Measurements from ENCODE around the gene MYRFL.
"Not testable (repeated sequence)": the region's sequence is repeated elsewhere in the genome, so short reads cannot be mapped to it uniquely, and the experiment has no call there.

Gene MYRFL

GRCh38 chr12:69824966-69825560 lies at the start of gene MYRFL:
MYRFL (plus strand) TSS chr12:69825227; CDS start chr12:69825518, 291 bp downstream.
- no peak for DNase-seq

- DNase-seq, result no peak
Measured at GRCh38 chr12:69779928-69780327, 45.1 kb upstream of the MYRFL start.

GRCh38 chr12:69783365-69783764 lies 41.7 kb upstream of the MYRFL start:
- no peak for DNase-seq

- no peak for DNase-seq
Measured at GRCh38 chr12:69789351-69789750, 35.7 kb upstream of the MYRFL start.

GRCh38 chr12:69792533-69792932 lies 32.5 kb upstream of the MYRFL start:
- no peak for DNase-seq

- not testable (repeated sequence) for DNase-seq
Measured at GRCh38 chr12:69807101-69807897, 17.7 kb upstream of the MYRFL start.

GRCh38 chr12:69810870-69811498 lies 14.0 kb upstream of the MYRFL start:
- no peak for DNase-seq

GRCh38 chr12:69816082-69816481 lies 8.9 kb upstream of the MYRFL start:
- DNase-seq, result no peak

- no peak for DNase-seq
Measured at GRCh38 chr12:69821032-69821455, 4.0 kb upstream of the MYRFL start.

GRCh38 chr12:69821456-69822159 lies 3.4 kb upstream of the MYRFL start:
- no peak for DNase-seq

- no peak for DNase-seq
Measured at GRCh38 chr12:69822201-69822860, 2.7 kb upstream of the MYRFL start.

GRCh38 chr12:69824028-69824427 lies 999 bp upstream of the MYRFL start:
- no peak for DNase-seq

GRCh38 chr12:69828897-69829296 lies 3.9 kb downstream of the MYRFL start:
- DNase-seq, result no peak

- no peak for DNase-seq
Measured at GRCh38 chr12:69833696-69834095, 8.7 kb downstream of the MYRFL start.

- no peak for DNase-seq
Measured at GRCh38 chr12:69834147-69834546, 9.1 kb downstream of the MYRFL start.

GRCh38 chr12:69834576-69834975 lies 9.5 kb downstream of the MYRFL start:
- no peak for DNase-seq

GRCh38 chr12:69835081-69835480 lies 10.1 kb downstream of the MYRFL start:
- no peak for DNase-seq

GRCh38 chr12:69836015-69836414 lies 11.0 kb downstream of the MYRFL start:
- no peak for DNase-seq

- DNase-seq, result no peak
Measured at GRCh38 chr12:69837191-69837590, 12.2 kb downstream of the MYRFL start.

GRCh38 chr12:69837657-69838415 lies 12.8 kb downstream of the MYRFL start:
- DNase-seq, result no peak

GRCh38 chr12:69840727-69841126 lies 15.7 kb downstream of the MYRFL start:
- no peak for DNase-seq

GRCh38 chr12:69843608-69844007 lies 18.6 kb downstream of the MYRFL start:
- DNase-seq, result no peak

Measured in activated T-cell treated with anti-CD3 and anti-CD28 coated beads, Interleukin-2, amount 50 U/mL, for 48 hours (primary cell).